Measurements from ENCODE around the gene VPS26C.
"Not testable (repeated sequence)": the region's sequence is repeated elsewhere in the genome, so short reads cannot be mapped to it uniquely, and the experiment has no call there.

Gene VPS26C

DNA sequence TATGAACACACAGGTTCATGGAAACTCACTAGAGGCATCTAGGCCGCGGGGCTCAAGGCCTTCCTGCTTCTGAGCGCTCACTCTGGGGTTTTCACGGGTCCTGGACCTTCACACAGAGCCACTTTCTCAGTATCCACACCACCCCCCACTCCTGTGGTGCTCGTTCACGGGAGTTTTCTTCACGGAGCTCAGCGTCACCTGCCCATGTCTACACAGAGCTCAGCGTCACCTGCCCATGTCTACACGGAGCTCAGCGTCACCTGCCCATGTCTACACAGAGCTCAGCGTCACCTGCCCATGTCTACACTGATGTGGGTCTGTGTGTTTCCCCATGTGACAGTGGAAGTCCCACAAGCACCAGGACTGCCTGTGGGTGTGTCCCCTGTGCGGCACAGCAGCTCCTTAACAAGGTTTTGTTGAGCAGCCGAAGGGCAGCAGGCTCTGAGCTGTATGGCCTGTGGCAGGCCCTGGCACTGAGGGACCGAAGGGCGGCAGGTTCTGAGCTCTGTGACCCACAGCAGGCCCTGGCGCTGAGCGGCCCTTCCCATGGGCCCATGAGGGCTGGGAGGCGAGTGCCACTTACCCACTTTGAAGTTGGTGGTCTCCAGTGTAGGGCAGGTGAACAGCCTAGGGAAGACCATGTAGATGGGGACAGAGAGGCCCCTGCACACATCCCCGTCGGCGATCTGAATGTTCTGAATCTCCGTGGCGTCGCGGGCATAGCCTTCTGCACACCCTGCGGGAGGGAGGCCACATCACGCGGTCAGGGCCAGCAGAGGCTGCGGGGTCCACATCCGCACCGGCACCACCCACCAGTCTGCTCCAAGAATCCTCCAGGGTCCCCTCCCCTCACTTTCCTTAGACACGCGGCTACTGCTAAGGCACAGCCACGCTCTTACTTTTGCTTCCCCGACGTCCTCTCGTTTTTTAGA is 39.8 kb downstream of the VPS26C start:
- no peak for DNase-seq

- no peak for DNase-seq
Observed at GRCh38 chr21:37226041-37226920, 40.9 kb downstream of the VPS26C start.

- DNase-seq, result no peak
Observed at GRCh38 chr21:37224861-37225839, 42.0 kb downstream of the VPS26C start.

DNA sequence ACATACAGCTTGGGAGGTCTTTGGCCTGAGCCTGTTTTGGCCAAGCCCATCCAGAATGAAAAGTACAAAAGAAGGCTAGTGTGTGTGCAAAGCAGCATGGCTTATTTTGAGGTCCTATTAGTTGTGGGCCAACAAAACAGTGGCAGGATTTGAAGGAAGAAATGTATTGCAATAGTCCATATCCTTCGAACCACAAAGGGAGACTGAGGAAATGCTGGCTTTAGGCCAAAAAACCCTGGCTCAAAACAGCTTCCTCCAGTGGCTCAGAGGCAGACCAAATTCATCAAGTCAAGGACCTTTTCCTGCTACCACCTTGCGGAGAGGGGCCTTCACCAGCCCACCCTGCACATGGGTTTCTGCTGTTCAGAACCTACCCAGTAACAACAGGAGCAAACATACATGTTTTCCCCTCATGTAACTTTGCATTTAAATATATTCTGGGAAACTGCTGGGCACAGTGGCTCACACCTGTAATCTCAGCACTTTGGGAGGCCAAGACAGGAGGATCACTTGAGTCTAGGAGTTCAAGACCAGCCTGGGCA is 43.3 kb downstream of the VPS26C start:
- DNase-seq, result no peak

GRCh38 chr21:37222248-37222647 is 44.9 kb downstream of the VPS26C start:
- not testable (repeated sequence) for DNase-seq

- DNase-seq, result peak; percentile 93
Observed at GRCh38 chr21:37220981-37221664, 46.0 kb downstream of the VPS26C start.

DNA sequence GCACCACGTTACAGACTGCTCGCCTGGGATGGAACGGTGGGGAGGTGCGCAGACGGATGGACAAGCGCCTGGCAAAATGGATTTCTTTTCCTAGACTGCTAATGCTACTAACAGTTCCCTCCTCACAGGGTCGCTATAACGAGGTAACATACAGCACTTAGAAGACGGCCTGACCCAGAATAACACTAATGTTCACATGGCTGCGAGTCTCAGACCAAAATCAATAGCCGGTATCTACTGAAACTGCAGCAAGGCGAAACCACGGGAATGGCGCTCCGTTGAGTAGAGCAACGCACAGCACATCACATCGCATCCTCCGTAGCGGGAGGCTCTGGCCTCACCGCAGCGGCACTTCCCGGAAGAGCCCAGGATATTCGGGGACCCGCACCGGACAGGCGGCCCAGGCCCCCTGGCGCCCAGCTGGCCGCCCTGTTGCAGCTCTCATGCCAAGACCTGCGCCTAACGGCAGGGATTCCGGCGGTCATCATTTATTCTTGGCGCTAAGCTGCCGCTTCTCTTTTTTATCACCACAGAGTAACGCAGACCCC is 46.6 kb downstream of the VPS26C start:
- peak; percentile 75 for DNase-seq

- peak; percentile 75 for DNase-seq
Observed at GRCh38 chr21:37219761-37220432, 47.2 kb downstream of the VPS26C start.

DNA sequence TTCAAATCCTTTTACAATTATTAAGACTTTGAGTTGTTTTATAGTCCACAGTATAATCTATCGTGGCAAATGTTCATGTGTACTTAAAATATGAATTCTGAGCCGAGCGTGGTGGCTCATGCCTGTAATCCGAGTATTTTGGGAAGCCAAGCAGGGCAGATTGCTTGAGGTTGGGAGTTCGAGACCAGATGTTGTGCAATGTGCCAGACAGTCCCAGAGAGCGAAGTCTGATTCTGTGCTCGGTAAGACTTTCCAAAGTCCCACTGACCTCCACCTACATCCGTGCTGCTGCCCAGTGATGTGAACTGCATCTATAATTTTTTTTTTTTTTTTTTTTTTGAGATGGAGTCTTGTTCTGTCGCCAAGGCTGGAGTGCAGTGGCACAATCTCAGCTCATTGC is 52.2 kb downstream of the VPS26C start:
- DNase-seq, result no peak

DNA sequence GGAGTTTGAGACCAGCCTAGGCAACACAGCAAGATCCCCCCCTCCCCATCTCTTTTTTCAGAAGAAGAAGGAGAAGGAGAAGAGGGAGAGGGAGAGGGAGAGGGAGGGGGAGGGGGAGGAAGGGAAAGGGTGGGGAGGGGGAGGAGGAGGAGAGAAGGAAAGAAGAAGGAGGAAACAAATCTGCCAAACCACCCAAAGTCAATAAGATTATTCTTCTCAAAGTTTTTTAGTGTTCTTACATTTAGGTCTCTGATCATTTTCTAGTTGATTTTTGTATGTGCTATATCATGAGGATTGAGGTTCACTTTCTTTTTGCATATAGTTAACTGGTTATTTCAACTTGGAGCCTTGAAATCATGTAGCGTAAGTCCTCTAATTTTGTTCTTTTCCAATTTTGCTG is 56.3 kb downstream of the VPS26C start:
- DNase-seq, result no peak

GRCh38 chr21:37210130-37210529 is 57.0 kb downstream of the VPS26C start:
- no peak for DNase-seq

DNA sequence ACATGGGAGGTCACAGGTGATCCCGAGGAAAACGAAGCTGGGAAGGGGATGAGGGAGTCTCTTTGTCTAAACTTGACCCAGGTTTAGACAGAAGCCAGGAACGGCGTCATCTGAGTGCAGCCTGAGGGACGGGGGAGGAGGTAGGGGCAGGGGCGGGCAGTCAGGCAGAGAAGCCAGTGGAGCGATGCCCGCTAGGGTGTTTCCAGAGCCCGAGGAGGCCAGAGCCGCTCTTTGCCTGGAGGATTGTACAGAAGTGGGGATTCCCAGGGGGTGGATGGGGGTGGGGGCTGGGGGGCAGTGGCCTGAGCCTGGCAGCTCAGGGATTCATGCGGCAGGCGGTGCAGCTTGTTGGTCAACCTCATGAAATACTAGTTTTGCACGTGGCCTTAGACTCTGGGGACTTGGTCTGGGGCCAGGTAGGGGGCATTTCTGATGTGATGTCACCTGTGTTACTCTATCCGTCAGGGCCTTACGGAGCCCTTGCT is 58.4 kb downstream of the VPS26C start:
- no peak for DNase-seq

- DNase-seq, result no peak
Observed at GRCh38 chr21:37208056-37208721, 58.9 kb downstream of the VPS26C start.

DNA sequence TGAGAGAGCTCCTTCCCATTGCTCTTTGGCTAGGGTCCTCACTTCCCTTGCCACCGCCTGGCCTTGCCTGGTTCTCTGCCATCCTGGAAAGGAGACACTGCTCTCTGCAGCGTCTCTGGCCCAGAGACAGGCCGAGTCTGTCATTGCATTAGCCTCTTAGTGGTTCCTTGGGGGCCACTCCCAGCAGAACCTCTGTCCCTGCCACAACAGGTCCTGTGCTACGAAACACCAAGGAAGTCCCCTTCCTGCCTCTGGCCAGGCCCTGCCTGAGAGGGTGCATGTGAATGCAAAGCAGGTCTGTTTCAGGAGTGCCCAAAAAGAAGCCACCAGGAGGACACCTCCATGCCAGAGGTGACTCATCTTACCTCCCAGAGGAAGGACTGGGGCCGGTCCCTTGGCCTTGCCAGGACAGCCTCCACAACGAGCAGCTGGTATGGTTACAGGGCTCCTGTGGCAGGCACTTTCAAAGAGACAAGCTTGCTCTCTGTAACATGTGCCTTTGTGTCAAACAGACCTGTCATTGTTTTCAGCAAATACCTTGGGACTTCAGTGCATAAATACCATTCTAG is 59.6 kb downstream of the VPS26C start:
- no peak for DNase-seq

DNA sequence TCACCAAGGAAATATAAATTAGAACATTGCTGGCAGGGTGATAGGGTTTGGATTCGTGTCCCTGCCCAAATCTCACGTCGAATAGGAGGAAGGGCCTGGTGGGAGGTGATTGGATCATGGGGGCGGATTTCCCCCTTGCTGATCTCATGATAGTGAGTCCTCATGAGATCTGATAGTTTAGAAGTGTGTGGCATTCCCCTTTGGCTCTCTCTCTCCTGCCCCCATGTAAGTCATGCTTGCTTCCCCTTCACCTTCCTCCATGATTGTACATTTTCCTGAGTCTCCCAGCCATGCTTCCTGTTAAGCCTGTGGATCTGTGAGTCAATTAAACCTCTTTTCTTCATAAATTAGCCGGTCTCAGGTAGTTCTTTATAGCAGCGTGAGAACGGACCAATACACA is 60.6 kb downstream of the VPS26C start:
- DNase-seq, result no peak

- DNase-seq, result no peak
Observed at GRCh38 chr21:37204580-37204979, 62.6 kb downstream of the VPS26C start.

GRCh38 chr21:37202221-37203110 is 64.7 kb downstream of the VPS26C start:
- DNase-seq, result no peak

Data from NCI-H2227 treated with DMSO at 0.1 percent for 48 hours (cell line).